ENCODE measurements around the gene CD247. TPM values are rescaled to one million over a fixed set of nuclear protein-coding genes. Genes with fewer than 3 reads are reported as not detected.

Gene CD247
- total and polyA plus RNA-seq, 2 of the 13 experiments (the other 11 are each of a cell fraction or from before 2014, with no cell fraction given) = 0.20 TPM; not detected in 1

GRCh38 chr1:167551362-167551761 lies 33.0 kb upstream of the CD247 start (continued):
- TF ChIP-seq ZSCAN31 (CRISPR knock-in tag; IDR thresholded peaks at IDR 0.05; ENCODE audit: low read depth) (no peak), TFAP4 (IDR thresholded peaks at IDR 0.05; ENCODE audit: borderline replicate concordance, low read depth) (no peak), ZNF230 (CRISPR knock-in tag; IDR thresholded peaks at IDR 0.05) (no peak), ZNF333 (CRISPR knock-in tag; IDR thresholded peaks at IDR 0.05; ENCODE audit: borderline replicate concordance) (no peak), SMYD3 (CRISPR knock-in tag; IDR thresholded peaks at IDR 0.05) (no peak)
- TF ChIP-seq, protein P1, sequence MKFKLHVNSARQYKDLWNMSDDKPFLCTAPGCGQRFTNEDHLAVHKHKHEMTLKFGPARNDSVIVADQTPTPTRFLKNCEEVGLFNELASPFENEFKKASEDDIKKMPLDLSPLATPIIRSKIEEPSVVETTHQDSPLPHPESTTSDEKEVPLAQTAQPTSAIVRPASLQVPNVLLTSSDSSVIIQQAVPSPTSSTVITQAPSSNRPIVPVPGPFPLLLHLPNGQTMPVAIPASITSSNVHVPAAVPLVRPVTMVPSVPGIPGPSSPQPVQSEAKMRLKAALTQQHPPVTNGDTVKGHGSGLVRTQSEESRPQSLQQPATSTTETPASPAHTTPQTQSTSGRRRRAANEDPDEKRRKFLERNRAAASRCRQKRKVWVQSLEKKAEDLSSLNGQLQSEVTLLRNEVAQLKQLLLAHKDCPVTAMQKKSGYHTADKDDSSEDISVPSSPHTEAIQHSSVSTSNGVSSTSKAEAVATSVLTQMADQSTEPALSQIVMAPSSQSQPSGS (CRISPR knock-in tag; IDR thresholded peaks at IDR 0.05) = no peak
- TF ChIP-seq, protein P2, sequence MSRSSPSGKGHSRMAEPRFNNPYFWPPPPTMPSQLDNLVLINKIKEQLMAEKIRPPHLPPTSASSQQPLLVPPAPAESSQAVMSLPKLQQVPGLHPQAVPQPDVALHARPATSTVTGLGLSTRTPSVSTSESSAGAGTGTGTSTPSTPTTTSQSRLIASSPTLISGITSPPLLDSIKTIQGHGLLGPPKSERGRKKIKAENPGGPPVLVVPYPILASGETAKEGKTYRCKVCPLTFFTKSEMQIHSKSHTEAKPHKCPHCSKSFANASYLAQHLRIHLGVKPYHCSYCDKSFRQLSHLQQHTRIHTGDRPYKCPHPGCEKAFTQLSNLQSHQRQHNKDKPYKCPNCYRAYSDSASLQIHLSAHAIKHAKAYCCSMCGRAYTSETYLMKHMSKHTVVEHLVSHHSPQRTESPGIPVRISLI (CRISPR knock-in tag; IDR thresholded peaks at IDR 0.05; ENCODE audit: borderline replicate concordance) = no peak

- Histone ChIP-seq H4K20me1 (ENCODE audit: insufficient read depth, low read length) (no peaks in the 10 kb centered on the region), H3K79me2 (ENCODE audit: insufficient read depth, low read length) (no peaks in the 10 kb centered on the region), H3K4me1 (ENCODE audit: insufficient read depth, low read length) (no peaks in the 10 kb centered on the region), H2AFZ (ENCODE audit: low read length) (no peak overlapping the region), H3K9ac (ENCODE audit: insufficient read depth, low read depth, low read length) (no peak overlapping the region), H3K27me3 (ENCODE audit: control insufficient read depth in 1 of 2, insufficient read depth in 2 of 2, low read length in 2 of 2) (no peaks in the 10 kb centered on the region), H3K4me2 (ENCODE audit: low read depth, low read length) (no peak overlapping the region), H3K4me3 (replicated peaks in 1 of 3; ENCODE audit: insufficient read depth in 1 of 3, low read depth in 2 of 3, low read length in 3 of 3) (no peak overlapping the region), H3K9me3 (ENCODE audit: low read length) (no peaks in the 10 kb centered on the region), H3K27ac (ENCODE audit: extremely low read length, insufficient read depth, low read length) (no peak overlapping the region), H3K36me3 (replicated peaks in 1 of 2; ENCODE audit: control insufficient read depth in 1 of 2, insufficient read depth in 2 of 2, low read length in 2 of 2) (0 out of 5 replicates have a peak, but pooled peaks cover 2 to 4% of the 10 kb centered on the region in 2 experiments)
- ChIA-PET POLR2A (no interaction called here), CTCF (ENCODE audit: low intra/inter-chr PET ratio, low total read pairs) (no interaction called here)
- ATAC-seq (no peak), DNase-seq (ENCODE audit: low spot score) (no peak), FAIRE-seq (no peak)
- no TSS peak for BruUV-seq (replicated peaks)
- intact Hi-C loops (cut with micrococcal nuclease; ENCODE audit: unreplicated experiment) = no loop called here
- 91% methylated on average over 5 of the region's 5 CpGs for WGBS (ENCODE audit: low lambda C conversion rate)
- in situ Hi-C loops (cut with HindIII; ENCODE audit: extremely low pct_ligation_motif_present, low pct_unique_long_range_greater_than_20kb) = loop anchor here (25.0 kb wide), 1 partner anchor 286 kb away; no protein-coding TSS in a partner anchor
- TF ChIP-seq ZNF17 (CRISPR knock-in tag; IDR thresholded peaks at IDR 0.05) (no peak), ZBTB4 (CRISPR knock-in tag; IDR thresholded peaks at IDR 0.05; ENCODE audit: borderline replicate concordance) (no peak), ZNF547 (CRISPR knock-in tag; IDR thresholded peaks at IDR 0.05) (no peak), ZNF780A (CRISPR knock-in tag; IDR thresholded peaks at IDR 0.05) (no peak), GZF1 (CRISPR knock-in tag; IDR thresholded peaks at IDR 0.05) (no peak), PHF21A (CRISPR knock-in tag; IDR thresholded peaks at IDR 0.05) (no peak)
- TF ChIP-seq, protein P3, sequence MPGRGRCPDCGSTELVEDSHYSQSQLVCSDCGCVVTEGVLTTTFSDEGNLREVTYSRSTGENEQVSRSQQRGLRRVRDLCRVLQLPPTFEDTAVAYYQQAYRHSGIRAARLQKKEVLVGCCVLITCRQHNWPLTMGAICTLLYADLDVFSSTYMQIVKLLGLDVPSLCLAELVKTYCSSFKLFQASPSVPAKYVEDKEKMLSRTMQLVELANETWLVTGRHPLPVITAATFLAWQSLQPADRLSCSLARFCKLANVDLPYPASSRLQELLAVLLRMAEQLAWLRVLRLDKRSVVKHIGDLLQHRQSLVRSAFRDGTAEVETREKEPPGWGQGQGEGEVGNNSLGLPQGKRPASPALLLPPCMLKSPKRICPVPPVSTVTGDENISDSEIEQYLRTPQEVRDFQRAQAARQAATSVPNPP (CRISPR knock-in tag; IDR thresholded peaks at IDR 0.05) = no peak
Observed at GRCh38 chr1:167548059-167548932, 30.0 kb upstream of the CD247 start.
